Right renal cortex interstitium (tissue), 3 donors: ENCODE data around the gene CD7. TPM values are rescaled to one million over a fixed set of nuclear protein-coding genes. Genes with fewer than 3 reads are reported as not detected.

ENCODE experiments used
- DNase-seq, 3 donors: peaks; one replicate each; pipeline ENCODE4 v3.0.0-alpha.2; 2013; ENCODE audit warnings: low read depth in 3 of 3, low spot score in 2 of 3
- polyA plus RNA-seq, 3 donors: library from polyadenylated mRNA; unstranded; fragments of 120-200 nt; gene quantifications; one replicate each; pipeline ENCODE4 v1.2.1, GENCODE V29; 2013; ENCODE audit not compliant: insufficient read length in 3 of 3

CD7 gene
- polyA plus RNA-seq, 3 donors: 0.28 to 0.43 (median 0.31) TPM

DNA sequence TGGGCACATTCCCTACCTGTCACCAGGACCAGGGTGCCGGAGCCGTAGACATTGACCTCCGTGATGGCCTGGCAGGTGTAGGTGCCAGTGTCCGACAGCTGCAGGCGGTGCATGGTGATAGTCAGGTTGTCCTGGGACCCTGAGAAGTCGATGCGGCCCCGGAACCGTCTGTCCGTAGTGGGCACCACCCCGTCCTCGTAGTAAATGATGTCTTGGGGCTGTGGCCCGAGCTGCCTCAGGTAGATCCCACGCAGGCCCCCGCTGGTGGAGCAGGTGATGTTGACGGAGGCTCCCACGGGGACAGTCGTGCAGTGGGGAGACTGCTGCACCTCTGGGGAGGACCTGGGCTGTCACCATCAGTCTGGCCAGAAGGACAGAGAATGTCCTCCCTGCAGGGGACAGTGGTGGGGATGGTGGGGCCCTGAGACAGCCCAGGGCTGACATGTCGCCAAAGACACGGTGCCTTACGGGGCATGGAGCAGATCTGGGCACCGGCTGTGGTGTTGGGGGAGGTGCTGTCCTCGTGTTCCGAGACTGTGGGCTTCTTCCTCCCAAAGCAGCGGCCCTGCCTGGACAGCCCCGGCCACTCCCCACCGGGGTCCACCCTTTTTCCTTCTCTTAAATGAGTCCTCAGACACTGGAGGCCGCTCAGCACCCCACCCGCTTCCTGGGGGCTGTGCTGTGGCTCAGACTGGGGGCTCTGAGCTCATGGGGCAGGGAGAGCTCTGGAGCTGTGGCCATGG lies 586 bp downstream of the CD7 start:
- no peak for DNase-seq

DNA sequence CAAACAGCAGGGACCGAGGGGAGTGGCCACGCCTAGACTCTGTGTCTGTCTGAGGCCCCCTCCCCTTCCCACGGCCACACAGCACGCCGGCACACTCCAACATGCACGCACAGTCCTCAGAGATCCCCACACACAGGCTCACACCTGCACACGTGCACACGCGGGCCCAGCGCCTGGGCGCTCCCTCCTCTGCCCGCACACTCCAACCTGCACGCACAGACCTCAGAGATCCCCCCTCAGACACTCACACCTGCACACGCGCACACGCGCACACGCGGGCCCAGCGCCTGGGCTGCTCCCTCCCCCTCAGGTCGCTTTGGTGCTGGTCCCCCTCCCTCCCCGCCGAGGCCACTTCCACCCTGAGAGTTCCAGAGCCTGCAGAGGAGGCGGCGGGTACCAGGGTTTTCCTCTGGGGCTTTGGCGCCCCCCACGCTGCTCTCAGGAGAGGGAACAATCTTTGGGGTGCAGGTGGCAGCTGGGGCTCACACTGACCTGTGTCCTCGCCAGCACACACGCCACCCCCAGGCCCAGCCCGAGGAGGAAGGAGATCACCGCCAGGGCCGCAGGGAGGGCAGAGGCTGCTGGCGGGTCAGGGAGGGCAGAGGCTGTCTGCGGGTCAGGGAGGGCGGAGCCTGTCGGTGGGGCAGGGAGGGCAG lies 1.6 kb downstream of the CD7 start:
- no peak for DNase-seq

DNA sequence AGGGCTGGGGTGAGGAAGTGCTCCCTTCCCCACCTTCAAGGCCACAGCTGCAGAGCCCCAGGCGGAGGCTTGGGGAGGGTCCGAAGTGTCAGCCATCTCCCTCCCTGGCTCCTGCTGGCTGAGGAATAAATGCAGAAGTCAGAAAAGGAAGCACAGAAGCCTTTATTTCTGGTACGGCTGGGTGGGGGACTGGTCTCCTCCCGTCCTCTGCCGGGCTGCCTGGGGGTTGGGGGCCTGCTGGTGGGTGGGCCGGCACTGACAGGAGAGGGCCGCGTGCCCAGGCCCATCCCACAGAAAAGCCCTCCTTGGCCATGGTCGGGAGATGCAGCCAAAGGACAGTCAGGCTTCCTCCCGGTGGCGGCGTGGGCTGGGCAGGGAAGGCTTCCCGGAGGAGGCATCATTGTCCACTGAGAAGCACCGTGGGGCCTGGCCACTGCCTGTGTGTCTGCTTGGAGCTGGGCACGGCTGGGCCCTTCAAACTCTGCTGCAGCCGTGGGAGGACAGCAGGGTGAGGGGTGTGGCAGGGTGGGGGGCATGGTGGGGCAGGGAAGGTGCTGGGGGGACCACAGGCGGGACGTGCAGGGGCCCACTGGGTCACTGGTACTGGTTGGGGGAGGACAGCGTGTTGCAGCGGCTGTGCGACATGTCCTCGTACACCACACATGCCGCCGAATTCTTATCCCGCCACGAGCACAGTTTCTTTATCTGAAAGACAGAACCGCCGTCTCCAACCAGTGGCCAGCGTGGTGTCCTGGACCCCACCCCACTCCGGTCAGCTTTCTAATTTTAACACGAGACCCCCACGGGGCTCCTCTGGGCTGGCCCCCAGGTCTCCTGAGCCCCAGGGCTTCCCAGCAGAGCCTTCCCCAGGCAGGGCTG lies 2.4 kb downstream of the CD7 start:
- no peak for DNase-seq

GRCh38 chr17:82314012-82314726 lies 3.2 kb downstream of the CD7 start:
- DNase-seq: no peak

DNA sequence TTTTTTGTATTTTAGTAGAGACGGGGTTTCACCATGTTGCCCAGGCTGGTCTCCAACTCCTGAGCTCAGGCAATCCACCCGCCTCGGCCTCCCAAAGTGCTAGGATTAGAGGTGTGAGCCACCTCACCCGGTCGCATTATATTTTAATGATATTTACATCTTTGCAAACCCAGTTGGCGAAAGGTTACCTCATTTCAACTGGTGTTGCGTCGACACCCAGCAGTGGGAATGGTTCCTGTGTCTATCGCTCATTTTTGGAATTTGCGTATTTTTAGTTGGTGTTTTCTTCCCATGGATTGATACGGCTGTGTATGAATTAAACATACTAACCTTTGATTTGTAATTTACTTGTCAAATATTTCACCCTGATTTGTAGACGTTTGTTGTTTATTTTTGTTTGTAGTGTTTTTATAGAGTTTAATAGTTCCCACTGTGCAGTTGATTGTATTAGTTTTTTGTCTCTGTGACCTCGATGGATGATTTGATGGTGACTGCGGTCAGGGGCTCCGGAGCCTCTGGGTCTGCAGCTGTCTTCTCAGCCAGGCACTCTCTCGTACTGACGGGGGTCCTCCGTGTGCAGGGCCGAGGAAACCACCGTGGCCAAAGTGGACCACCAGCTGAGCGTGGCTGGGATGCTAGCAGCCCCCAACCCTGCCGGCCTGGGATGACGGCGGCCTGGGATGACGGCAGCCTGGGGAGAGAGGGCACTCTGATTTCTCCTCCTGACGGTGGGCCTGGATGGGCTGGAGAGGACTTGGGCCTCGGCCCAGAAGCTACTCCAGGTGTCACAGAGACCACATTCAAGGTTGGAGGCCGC lies 4.0 kb downstream of the CD7 start:
- no peak for DNase-seq

- no peak for DNase-seq
Measured at GRCh38 chr17:82311971-82312370, 5.4 kb downstream of the CD7 start.

GRCh38 chr17:82310877-82311276 lies 6.5 kb downstream of the CD7 start:
- DNase-seq: no peak

DNA sequence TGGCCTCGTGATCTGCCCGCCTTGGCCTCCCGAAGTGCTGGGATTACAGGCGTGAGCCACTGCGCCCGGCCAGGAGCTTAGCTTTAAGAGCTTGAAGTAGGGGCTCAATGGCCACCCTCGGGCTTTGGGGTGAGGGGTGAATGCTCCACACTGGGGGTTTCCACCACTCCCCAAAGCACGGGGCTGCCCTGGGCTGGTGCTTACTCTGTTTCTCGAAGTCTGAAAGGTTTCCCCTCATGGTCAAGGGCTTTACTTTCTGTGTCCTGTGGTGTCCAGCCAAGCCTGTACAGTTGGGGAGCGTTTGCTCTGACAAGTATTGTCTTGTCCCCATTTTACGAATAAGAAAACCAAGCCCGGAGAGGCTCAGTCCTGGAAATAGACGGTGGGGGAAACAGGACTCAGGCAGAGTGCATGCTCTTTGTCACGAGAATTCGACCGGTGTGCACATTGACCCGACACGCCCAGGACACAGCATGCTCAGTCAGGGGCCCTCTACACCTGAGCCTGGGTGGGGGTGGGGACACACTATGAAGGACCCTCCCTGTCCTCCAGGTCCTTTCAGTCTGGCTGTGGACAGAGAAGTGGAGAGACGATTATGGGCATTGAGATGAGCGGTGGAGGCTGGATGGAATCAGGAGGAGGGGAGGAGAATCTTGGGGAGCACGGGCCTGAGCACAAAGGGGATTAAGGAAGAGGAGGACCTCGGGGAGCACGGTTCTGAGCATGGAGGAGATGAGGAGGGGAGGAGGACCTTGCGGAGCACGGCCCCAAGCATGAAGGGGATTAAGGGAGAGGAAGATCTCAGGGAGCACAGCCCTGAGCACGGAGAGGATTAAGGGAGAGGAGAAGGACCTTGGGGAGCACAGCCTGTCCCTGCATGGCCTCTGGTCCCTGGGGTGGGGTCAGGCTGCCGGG lies 7.5 kb downstream of the CD7 start:
- DNase-seq: no peak

DNA sequence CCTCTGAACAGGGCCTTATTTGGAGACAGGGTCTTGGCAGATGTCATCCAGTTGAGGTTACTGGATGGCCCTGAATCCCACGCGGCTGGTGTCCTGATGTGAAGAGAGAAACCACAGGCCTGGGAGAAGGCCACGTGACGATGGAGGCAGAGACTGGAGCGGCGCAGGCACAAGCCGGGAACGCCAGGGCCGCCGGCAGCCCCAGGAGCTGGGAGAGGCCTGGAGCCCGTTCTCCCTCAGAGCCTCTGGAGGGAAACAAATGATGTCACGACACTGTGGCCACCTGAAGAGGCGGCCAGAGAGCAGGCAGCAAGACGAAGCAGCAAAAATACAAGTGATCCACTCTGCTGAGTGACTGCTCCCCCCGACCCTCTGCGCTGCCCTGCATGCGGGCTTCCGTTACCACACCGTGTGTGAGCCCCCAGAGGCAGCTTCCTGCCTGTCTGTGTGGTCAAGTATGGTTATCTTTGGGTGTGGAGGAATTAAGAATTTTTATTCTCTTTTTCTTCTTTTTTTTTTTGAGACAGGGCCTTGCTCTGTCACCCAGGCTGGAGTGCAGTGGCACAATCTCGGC lies 11.6 kb downstream of the CD7 start:
- no peak for DNase-seq

GRCh38 chr17:82304826-82305726 lies 12.3 kb downstream of the CD7 start:
- DNase-seq: no peak

DNA sequence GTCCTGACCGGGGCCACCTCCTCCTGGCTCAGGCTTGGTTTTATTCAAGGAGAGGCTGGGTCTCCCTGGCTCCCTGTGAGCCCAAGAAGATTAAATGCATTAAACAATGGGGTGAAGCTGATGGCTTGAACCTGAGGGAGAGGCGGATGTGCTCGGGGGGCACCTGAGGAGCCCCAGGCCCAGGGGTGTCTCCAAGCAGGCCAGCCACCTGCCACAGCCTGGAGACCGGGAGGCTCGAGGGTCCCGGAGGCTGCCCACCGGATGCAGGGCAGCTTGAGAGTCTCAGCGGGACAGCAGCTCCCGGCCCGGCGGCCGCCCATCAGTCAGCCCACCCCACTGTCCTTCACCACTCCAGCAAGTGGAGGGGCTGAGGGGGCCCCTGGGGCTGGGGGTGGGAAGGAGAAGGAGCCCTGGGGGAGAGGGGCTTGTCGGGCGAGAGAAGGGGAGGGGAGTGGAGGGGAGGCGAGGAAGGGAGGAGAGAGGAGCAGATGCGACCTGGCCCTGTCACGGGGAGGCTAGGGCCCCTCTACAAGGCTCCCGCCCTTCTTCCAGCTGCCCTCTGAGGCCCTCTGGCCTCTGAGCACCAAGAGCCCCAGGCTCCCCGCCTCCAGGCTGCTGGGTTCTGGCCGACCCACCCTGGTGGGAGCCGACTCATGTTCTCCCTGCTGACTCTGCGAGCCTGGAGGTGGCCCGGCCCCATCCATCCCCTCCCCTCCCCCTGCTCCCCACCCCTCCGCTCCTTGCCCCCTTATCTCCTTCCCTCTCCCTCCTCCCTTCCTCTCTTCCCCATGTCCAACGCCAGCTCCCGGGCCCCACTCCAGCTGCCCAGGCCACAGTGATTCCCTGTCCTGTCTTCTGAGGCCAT lies 13.2 kb downstream of the CD7 start:
- no peak for DNase-seq

GRCh38 chr17:82302991-82303943 lies 14.1 kb downstream of the CD7 start:
- DNase-seq: no peak

DNA sequence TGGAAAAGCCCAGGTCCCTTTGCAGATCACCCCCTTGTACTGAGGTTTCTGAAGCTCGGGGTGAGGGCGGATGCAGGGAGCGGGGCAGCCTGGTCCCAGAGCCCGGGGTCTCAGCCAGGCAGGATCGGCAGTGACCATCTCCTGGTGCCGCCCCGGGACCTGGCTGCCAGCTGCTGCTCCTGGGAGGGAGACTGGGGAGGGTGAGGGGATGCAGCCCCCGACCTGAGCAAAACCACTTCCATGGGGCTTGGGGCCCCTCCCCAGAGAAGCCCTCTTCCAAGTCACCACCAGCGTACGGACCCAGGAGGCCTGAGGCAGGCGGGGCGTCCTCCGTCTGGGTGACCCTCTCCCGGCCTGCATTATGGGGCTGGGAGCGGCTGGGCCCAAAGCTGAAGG lies 14.8 kb downstream of the CD7 start:
- no peak for DNase-seq

- DNase-seq: no peak
Measured at GRCh38 chr17:82301916-82302567, 15.4 kb downstream of the CD7 start.

DNA sequence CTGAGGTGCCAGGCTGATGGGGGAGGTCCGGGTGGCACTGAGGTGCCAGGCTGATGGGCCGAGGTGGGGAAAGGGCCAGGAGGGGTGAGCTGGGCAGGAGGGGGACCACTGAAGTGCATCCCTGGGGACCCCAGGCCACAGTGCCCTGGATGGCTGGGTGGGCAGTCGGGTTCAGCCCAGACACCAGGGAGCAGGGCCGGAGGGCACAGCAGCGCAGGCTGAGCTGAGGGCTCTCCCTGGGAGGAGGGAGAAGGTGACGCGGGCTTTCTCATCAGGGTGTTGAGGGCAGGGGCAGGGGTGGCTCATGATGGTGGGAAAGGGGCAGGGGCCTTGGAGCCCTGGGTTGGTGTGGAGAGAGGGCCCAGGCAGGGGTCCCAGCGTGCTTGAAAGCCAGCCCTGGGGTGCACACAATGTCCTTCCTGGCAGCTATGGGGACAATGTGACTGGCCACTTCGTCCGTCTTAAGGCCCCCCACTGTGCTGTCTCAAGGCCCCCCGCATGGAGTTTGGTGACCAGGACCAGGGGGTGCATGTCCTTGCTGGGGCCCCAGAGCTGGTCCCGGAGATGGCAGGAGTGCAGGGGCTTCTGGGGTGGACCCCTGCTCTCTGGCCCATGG lies 16.0 kb downstream of the CD7 start:
- DNase-seq: no peak
